Measurements from ENCODE around the gene TMEM270. TPM values are rescaled to one million over a fixed set of nuclear protein-coding genes. Genes with fewer than 3 reads are reported as not detected.

Gene TMEM270
- total and polyA plus RNA-seq, 2 donors (not counting 1 experiment from before 2014, with no cell fraction given) = not detected

GRCh38 chr7:73831834-73832651 is 28.9 kb upstream of the TMEM270 start:
- H3K27ac ChIP-seq (ENCODE audit: low read length in 2 of 2) = no peak overlapping the region
- 89% methylated on average over 6 of the region's 16 CpGs for WGBS (ENCODE audit: insufficient coverage)
- no peak overlapping the region for H3K4me2 ChIP-seq (replicated peaks; ENCODE audit: low read depth, low read length, poor library complexity, severe bottlenecking)
- no peak for ATAC-seq (ENCODE audit: low read depth)
- H3K36me3 ChIP-seq (replicated peaks in 1 of 2; ENCODE audit: control extremely low read depth in 1 of 2, control insufficient read depth in 1 of 2, extremely low read depth in 1 of 2, insufficient read depth in 2 of 2, low read length in 1 of 2) = no peaks in the 10 kb centered on the region
- TF ChIP-seq, protein P1, sequence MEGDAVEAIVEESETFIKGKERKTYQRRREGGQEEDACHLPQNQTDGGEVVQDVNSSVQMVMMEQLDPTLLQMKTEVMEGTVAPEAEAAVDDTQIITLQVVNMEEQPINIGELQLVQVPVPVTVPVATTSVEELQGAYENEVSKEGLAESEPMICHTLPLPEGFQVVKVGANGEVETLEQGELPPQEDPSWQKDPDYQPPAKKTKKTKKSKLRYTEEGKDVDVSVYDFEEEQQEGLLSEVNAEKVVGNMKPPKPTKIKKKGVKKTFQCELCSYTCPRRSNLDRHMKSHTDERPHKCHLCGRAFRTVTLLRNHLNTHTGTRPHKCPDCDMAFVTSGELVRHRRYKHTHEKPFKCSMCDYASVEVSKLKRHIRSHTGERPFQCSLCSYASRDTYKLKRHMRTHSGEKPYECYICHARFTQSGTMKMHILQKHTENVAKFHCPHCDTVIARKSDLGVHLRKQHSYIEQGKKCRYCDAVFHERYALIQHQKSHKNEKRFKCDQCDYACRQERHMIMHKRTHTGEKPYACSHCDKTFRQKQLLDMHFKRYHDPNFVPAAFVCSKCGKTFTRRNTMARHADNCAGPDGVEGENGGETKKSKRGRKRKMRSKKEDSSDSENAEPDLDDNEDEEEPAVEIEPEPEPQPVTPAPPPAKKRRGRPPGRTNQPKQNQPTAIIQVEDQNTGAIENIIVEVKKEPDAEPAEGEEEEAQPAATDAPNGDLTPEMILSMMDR (IDR thresholded peaks at IDR 0.05) = no peak
- no peak for TF ChIP-seq EZH2 (IDR thresholded peaks at IDR 0.05; ENCODE audit: borderline replicate concordance, insufficient read depth, low read depth, low read length, poor library complexity, severe bottlenecking)
- H3K4me3 Mint-ChIP-seq = no peak overlapping the region
- H3K9me3 ChIP-seq (ENCODE audit: control extremely low read depth in 1 of 3, control insufficient read depth in 2 of 3, insufficient read depth in 1 of 3, low read length in 2 of 3) = no peaks in the 10 kb centered on the region
- peaks cover 19% of the 10 kb centered on the region for H3K4me1 Mint-ChIP-seq
- H3K9me3 Mint-ChIP-seq (ENCODE audit: insufficient read depth) = no peaks in the 10 kb centered on the region
- no peaks in the 10 kb centered on the region for H3K79me2 ChIP-seq (ENCODE audit: control insufficient read depth, insufficient read depth, low read length)
- H4K20me1 ChIP-seq (ENCODE audit: control insufficient read depth, insufficient read depth, low read length, poor library complexity, severe bottlenecking) = no peaks in the 10 kb centered on the region
- no peak overlapping the region for H3K9ac ChIP-seq (ENCODE audit: low read length)
- DNase-seq = no peak
- H3K27me3 ChIP-seq (replicated peaks in 1 of 4; ENCODE audit: control extremely low read depth in 1 of 4, control insufficient read depth in 3 of 4, insufficient read depth in 4 of 4, low read length in 3 of 4) = no peaks in the 10 kb centered on the region
- no peak overlapping the region for H3K27ac Mint-ChIP-seq
- POLR2A ChIA-PET = no interaction called here
- no peaks in the 10 kb centered on the region for H3K27me3 Mint-ChIP-seq
- intact Hi-C loops (cut with micrococcal nuclease) = no loop called here
- CTCF ChIA-PET = no interaction called here
- peaks cover 12 to 14% of the 10 kb centered on the region in 2 donors for H3K4me1 ChIP-seq (ENCODE audit: control insufficient read depth in 2 of 2, insufficient read depth in 2 of 2, low read length in 2 of 2)
- no peak overlapping the region for H3K4me3 ChIP-seq (ENCODE audit: control extremely low read depth in 1 of 5, extremely low read depth in 1 of 5, insufficient read depth in 1 of 5, low read depth in 2 of 5, low read length in 4 of 5)
- no peak overlapping the region for H2AFZ ChIP-seq (ENCODE audit: insufficient read depth, low read depth, low read length, poor library complexity, severe bottlenecking)

DNA sequence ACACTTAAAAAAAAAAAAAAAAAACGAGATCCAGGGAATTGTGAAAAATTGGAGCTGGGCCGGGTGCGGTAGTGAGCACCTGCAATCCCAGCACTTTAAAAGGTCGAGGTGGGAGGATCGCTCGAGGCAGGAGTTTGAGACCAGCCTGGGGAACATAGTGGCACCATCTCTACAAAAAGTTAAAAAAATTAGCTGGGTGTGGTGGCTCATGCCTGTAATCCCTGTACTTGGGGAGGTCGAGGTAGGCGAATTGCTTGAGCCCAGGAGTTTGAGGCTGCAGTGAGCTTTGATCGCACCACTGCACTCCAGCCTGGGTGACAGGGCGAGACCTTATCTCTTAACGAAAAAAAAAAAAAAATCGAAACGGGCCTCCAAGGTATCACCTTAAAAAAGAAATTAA is 28.2 kb upstream of the TMEM270 start:
- CTCF ChIA-PET = no interaction called here
- H3K4me1 Mint-ChIP-seq = peaks cover 12% of the 10 kb centered on the region

More for the DNA sequence above, 28.2 kb upstream of the TMEM270 start:
- Histone ChIP-seq H3K9me3 (ENCODE audit: control extremely low read depth in 1 of 3, control insufficient read depth in 2 of 3, insufficient read depth in 1 of 3, low read length in 2 of 3) (no peaks in the 10 kb centered on the region), H3K79me2 (ENCODE audit: control insufficient read depth, insufficient read depth, low read length) (no peaks in the 10 kb centered on the region), H3K4me2 (replicated peaks; ENCODE audit: low read depth, low read length, poor library complexity, severe bottlenecking) (no peak overlapping the region), H3K9ac (ENCODE audit: low read length) (no peak overlapping the region), H4K20me1 (ENCODE audit: control insufficient read depth, insufficient read depth, low read length, poor library complexity, severe bottlenecking) (no peaks in the 10 kb centered on the region), H3K36me3 (replicated peaks in 1 of 2; ENCODE audit: control extremely low read depth in 1 of 2, control insufficient read depth in 1 of 2, extremely low read depth in 1 of 2, insufficient read depth in 2 of 2, low read length in 1 of 2) (no peaks in the 10 kb centered on the region), H3K4me1 (ENCODE audit: control insufficient read depth in 2 of 2, insufficient read depth in 2 of 2, low read length in 2 of 2) (peaks cover 5 to 6% of the 10 kb centered on the region in 2 donors), H2AFZ (ENCODE audit: insufficient read depth, low read depth, low read length, poor library complexity, severe bottlenecking) (no peak overlapping the region), H3K27ac (ENCODE audit: low read length in 2 of 2) (no peak overlapping the region), H3K4me3 (ENCODE audit: control extremely low read depth in 1 of 5, extremely low read depth in 1 of 5, insufficient read depth in 1 of 5, low read depth in 2 of 5, low read length in 4 of 5) (no peak overlapping the region), H3K27me3 (replicated peaks in 1 of 4; ENCODE audit: control extremely low read depth in 1 of 4, control insufficient read depth in 3 of 4, insufficient read depth in 4 of 4, low read length in 3 of 4) (no peaks in the 10 kb centered on the region)
- Mint-ChIP-seq H3K27me3 (no peaks in the 10 kb centered on the region), H3K27ac (no peak overlapping the region), H3K4me3 (no peak overlapping the region), H3K9me3 (ENCODE audit: insufficient read depth) (no peaks in the 10 kb centered on the region)
- DNase-seq = no peak
- POLR2A ChIA-PET = no interaction called here
- no peak for ATAC-seq (ENCODE audit: low read depth)
- 96% methylated on average over 4 of the region's 13 CpGs for WGBS (ENCODE audit: insufficient coverage)
- intact Hi-C loops (cut with micrococcal nuclease) = no loop called here
- no peak for TF ChIP-seq EZH2 (IDR thresholded peaks at IDR 0.05; ENCODE audit: borderline replicate concordance, insufficient read depth, low read depth, low read length, poor library complexity, severe bottlenecking)
- TF ChIP-seq, protein P1 (IDR thresholded peaks at IDR 0.05) = no peak

Measured in B cell (primary cell).